ENCODE measurements around the gene IL16.

Gene IL16

GRCh38 chr15:81254277-81254915 lies 57.7 kb downstream of the IL16 start:
- H3K27me3 ChIP-seq (ENCODE audit: low read length), result peaks cover 3% of the 10 kb centered on the region; the same call in 1 of the 2 replicates
- H3F3A ChIP-seq (ENCODE audit: insufficient read depth), result no peaks in the 10 kb centered on the region
- H3K4me3 ChIP-seq (ENCODE audit: insufficient read depth, low read length, poor library complexity, severe bottlenecking), result no peak overlapping the region
- TF ChIP-seq CTCF (IDR thresholded peaks at IDR 0.05; ENCODE audit: insufficient read depth, low read length, poor library complexity, severe bottlenecking) (no peak), EZH2phosphoT487 (conservative IDR thresholded peaks at IDR 0.05; ENCODE audit: low read length) (no peak)
- H3K9me2 ChIP-seq (replicated peaks; ENCODE audit: insufficient read depth, low read length), result no peaks in the 10 kb centered on the region
- no peak overlapping the region for H3K27ac ChIP-seq (ENCODE audit: low read depth, low read length)
- H3K9ac ChIP-seq (ENCODE audit: low read length), result no peak overlapping the region
- H3K36me3 ChIP-seq (ENCODE audit: low read length), result no peaks in the 10 kb centered on the region
- H3K9me3 ChIP-seq (ENCODE audit: insufficient read depth, low read length), result no peaks in the 10 kb centered on the region
- H2AFZ ChIP-seq (ENCODE audit: low read depth, low read length, severe bottlenecking), result no peak overlapping the region
- no peaks in the 10 kb centered on the region for H4K20me1 ChIP-seq (ENCODE audit: low read depth, low read length)
- H3K79me2 ChIP-seq (ENCODE audit: insufficient read depth, low read length), result no peaks in the 10 kb centered on the region
- no peak overlapping the region for H3K4me2 ChIP-seq (ENCODE audit: low read depth, low read length, poor library complexity, severe bottlenecking)

- H3K9ac ChIP-seq (ENCODE audit: low read length), result no peak overlapping the region
- H3K27ac ChIP-seq (ENCODE audit: low read depth, low read length), result no peak overlapping the region
- no peaks in the 10 kb centered on the region for H4K20me1 ChIP-seq (ENCODE audit: low read depth, low read length)
- TF ChIP-seq CTCF (IDR thresholded peaks at IDR 0.05; ENCODE audit: insufficient read depth, low read length, poor library complexity, severe bottlenecking), result no peak
- no peak for TF ChIP-seq EZH2phosphoT487 (conservative IDR thresholded peaks at IDR 0.05; ENCODE audit: low read length)
- H3K79me2 ChIP-seq (ENCODE audit: insufficient read depth, low read length), result no peaks in the 10 kb centered on the region
- H3K36me3 ChIP-seq (ENCODE audit: low read length), result no peaks in the 10 kb centered on the region
- H3F3A ChIP-seq (ENCODE audit: insufficient read depth), result no peaks in the 10 kb centered on the region
- H3K9me3 ChIP-seq (ENCODE audit: insufficient read depth, low read length), result no peaks in the 10 kb centered on the region
- H3K27me3 ChIP-seq (ENCODE audit: low read length), result peaks cover 3% of the 10 kb centered on the region; the same call in 1 of the 2 replicates
- no peak overlapping the region for H3K4me2 ChIP-seq (ENCODE audit: low read depth, low read length, poor library complexity, severe bottlenecking)
- no peak overlapping the region for H2AFZ ChIP-seq (ENCODE audit: low read depth, low read length, severe bottlenecking)
- no peaks in the 10 kb centered on the region for H3K9me2 ChIP-seq (replicated peaks; ENCODE audit: insufficient read depth, low read length)
- no peak overlapping the region for H3K4me3 ChIP-seq (ENCODE audit: insufficient read depth, low read length, poor library complexity, severe bottlenecking)
These were observed 58.2 kb downstream of the IL16 start for GRCh38 chr15:81254916-81255290.

GRCh38 chr15:81255315-81255957 lies 58.8 kb downstream of the IL16 start:
- TF ChIP-seq EZH2phosphoT487 (conservative IDR thresholded peaks at IDR 0.05; ENCODE audit: low read length), result no peak
- TF ChIP-seq CTCF (IDR thresholded peaks at IDR 0.05; ENCODE audit: insufficient read depth, low read length, poor library complexity, severe bottlenecking), result no peak
- Histone ChIP-seq H3K79me2 (ENCODE audit: insufficient read depth, low read length) (no peaks in the 10 kb centered on the region), H4K20me1 (ENCODE audit: low read depth, low read length) (no peaks in the 10 kb centered on the region), H3K36me3 (ENCODE audit: low read length) (no peaks in the 10 kb centered on the region), H3K27ac (ENCODE audit: low read depth, low read length) (no peak overlapping the region), H3K9me2 (replicated peaks; ENCODE audit: insufficient read depth, low read length) (no peaks in the 10 kb centered on the region), H3K4me3 (ENCODE audit: insufficient read depth, low read length, poor library complexity, severe bottlenecking) (no peak overlapping the region), H3F3A (ENCODE audit: insufficient read depth) (no peaks in the 10 kb centered on the region), H2AFZ (ENCODE audit: low read depth, low read length, severe bottlenecking) (no peak overlapping the region), H3K27me3 (ENCODE audit: low read length) (peaks cover 3% of the 10 kb centered on the region; the same call in 1 of the 2 replicates), H3K4me2 (ENCODE audit: low read depth, low read length, poor library complexity, severe bottlenecking) (no peak overlapping the region), H3K9ac (ENCODE audit: low read length) (no peak overlapping the region), H3K9me3 (ENCODE audit: insufficient read depth, low read length) (no peaks in the 10 kb centered on the region)

Data from SU-DHL-6 (cell line).